HG03025 (cell line): ENCODE data around the gene ZNF768.
"Not testable (repeated sequence)": the region's sequence is repeated elsewhere in the genome, so short reads cannot be mapped to it uniquely, and the experiment has no call there.

Experiments used
- ATAC-seq: cut with Tn5 transposase; IDR thresholded peaks from one replicate; pipeline ENCODE4 v1.9.1; 2021; ENCODE audit warnings: mild to moderate bottlenecking, moderate library complexity; ENCODE audit not compliant: unreplicated experiment, low FRiP score

ZNF768 gene

GRCh38 chr16:30556125-30556473 lies 29.7 kb upstream of the ZNF768 start:
- ATAC-seq = no peak

- no peak for ATAC-seq
Measured at GRCh38 chr16:30555315-30556124, 29.2 kb upstream of the ZNF768 start.

- no peak for ATAC-seq
Measured at GRCh38 chr16:30554557-30555314, 28.4 kb upstream of the ZNF768 start.

- ATAC-seq = no peak
Measured at GRCh38 chr16:30553393-30553899, 27.1 kb upstream of the ZNF768 start.

- ATAC-seq = no peak
Measured at GRCh38 chr16:30552956-30553355, 26.6 kb upstream of the ZNF768 start.

- no peak for ATAC-seq
Measured at GRCh38 chr16:30551781-30552180, 25.4 kb upstream of the ZNF768 start.

- ATAC-seq = no peak
Measured at GRCh38 chr16:30548416-30549253, 22.3 kb upstream of the ZNF768 start.

- ATAC-seq = no peak
Measured at GRCh38 chr16:30546115-30546514, 19.7 kb upstream of the ZNF768 start.

GRCh38 chr16:30543067-30543466 lies 16.7 kb upstream of the ZNF768 start:
- no peak for ATAC-seq

- no peak for ATAC-seq
Measured at GRCh38 chr16:30541502-30542329, 15.3 kb upstream of the ZNF768 start.

GRCh38 chr16:30540916-30541464 lies 14.6 kb upstream of the ZNF768 start:
- ATAC-seq = not testable (repeated sequence)

- ATAC-seq = not testable (repeated sequence)
Measured at GRCh38 chr16:30539986-30540526, 13.7 kb upstream of the ZNF768 start.

GRCh38 chr16:30539000-30539964 lies 12.9 kb upstream of the ZNF768 start:
- ATAC-seq = no peak

GRCh38 chr16:30536391-30537024 lies 10.1 kb upstream of the ZNF768 start:
- ATAC-seq = not testable (repeated sequence)

- ATAC-seq = no peak
Measured at GRCh38 chr16:30535777-30536190, 9.4 kb upstream of the ZNF768 start.

GRCh38 chr16:30535106-30535776 lies 8.9 kb upstream of the ZNF768 start:
- peak; percentile 12 for ATAC-seq
